Suppressor macrophage treated with lipopolysaccharide for 1 hour (primary cell): ENCODE results near the gene LPCAT1.
"Not testable (repeated sequence)": the region's sequence is repeated elsewhere in the genome, so short reads cannot be mapped to it uniquely, and the experiment has no call there.

ENCODE experiments used
- DNase-seq, 3 donors: peaks; one replicate each; pipeline ENCODE4 v3.0.0-alpha.2; 2020 to 2022

LPCAT1 gene

DNA sequence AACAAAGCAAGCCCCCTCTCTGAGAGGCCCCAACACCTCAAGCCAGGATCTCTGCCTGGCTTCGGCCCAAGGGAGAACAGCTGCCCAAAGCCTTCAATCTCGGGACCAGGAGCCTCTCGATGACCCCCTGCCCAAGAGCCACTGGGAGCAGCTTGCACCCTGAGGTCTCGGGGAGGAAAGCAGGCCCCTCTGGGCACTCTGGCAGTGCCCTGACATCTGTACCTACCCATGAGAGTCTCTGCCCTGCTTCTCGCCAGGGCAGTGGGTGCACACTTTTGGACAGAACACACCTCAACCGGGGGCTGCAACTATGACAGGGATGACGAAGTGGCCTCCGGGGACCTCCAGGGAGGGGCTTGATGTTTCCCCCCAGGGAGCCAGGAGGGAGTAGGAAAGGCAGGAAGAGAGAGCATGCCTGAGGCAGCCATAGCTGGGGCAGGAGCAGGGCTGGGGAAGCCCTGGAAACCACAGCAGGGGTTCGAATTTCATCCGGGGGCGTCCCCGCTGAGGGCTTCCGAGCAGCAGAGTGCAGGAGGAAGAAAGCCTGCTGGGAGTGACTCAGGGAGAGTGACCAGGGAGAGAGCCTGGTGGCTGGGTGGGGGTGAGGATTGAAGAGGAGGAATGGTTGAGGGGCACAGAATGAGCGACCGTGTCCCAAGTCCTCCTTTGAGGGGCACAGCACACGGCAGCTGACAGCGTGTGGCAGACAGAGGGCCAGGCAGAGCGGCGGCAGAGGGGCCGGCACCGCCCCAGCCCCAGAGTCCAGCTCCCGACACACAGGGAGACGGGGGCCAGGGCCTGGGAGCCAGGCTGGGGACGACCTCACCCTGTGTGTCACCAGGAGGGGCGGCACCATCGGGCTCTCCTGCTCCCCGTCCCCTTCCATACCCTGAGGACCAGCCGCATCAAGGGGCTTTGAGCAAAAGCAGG, 1.8 kb downstream of the LPCAT1 start:
- DNase-seq, result peak; percentile 61 to 77 (median 69)

- peak; percentile 48 to 75 (median 62) for DNase-seq
Measured at GRCh38 chr5:1520791-1521453, 2.8 kb downstream of the LPCAT1 start.

GRCh38 chr5:1519631-1520210, 4.0 kb downstream of the LPCAT1 start:
- DNase-seq, result no peak

GRCh38 chr5:1517838-1518237, 5.9 kb downstream of the LPCAT1 start:
- peak; percentile 51 to 68 (median 65) for DNase-seq

DNA sequence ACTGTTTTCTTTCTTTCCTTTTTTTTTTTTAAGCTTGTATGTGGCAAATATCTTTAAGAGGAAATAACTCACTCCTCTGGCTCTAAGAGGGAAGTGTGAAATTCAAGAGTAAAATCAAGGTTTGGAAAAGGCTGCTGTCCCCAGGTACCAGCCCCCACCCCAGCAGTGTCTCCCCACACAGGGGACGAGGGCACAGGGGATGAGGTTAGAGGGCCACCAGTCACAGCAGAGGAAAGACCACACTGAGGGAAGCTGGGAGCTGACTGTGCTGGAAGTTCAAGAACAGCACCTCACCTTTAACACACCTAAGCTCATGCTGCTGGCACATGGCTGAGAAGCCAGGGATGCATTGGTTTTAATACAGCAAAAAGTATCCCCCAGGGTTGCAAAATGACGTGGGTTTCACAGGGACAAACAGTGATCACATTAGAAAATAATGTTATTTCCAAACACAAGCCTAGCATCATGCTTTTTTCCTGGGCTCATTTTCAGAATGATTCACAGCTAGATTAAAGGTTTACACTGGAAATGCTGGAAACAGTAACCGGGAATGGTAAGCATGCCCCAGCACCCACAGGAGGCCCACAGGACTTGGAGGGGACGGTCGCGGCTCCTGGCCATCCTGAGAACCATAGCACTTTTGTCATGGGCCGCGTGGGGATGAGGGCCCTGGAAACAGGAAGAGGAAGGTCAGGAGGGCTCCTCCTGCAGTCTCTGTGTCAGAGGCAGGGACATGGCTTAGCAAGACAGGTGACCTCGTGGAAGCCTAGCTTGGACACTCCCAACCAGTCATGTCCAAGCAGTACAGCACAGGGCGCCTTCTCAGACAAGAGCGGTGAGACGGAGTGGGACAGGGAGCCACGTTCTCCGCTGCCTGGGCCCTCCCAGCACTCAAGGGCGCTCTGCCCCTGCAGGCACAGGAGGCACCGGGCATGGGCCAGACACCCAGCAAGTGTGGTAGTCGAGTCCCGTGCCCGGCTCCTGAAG, 6.9 kb downstream of the LPCAT1 start:
- peak; percentile 68 to 78 (median 69) for DNase-seq

DNA sequence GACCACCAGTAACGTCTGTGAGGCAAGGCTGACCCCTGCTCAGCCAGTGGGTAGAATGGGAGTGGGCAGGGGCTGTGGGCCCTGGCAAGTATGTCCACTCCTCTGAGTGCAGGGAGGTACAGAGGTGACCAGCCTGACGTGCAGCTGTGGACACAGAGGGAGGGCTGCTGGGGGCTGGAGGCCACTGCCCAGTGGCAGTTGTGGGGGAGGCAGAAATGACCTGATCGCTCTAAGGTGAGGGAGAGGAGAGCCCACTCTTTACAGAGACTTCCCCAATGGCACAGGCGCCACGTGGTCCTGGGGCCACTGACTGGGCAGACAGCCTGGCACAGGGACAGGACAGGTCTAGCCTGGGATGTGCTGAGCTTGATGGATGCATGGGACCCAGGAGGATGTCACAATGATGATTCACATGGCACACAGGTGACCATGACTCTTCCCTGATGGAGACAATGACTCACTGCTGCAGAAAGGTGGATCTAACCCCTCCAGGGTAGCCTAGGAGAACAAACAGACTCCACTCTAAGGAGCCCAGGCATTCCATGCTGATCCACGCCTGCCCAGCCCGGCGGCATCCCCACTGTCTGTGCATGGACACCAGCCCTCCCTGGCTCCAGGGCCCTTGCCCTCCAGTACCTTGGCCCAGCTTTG, 7.7 kb downstream of the LPCAT1 start:
- peak in 2 of 3 donors; percentile 28 to 41 for DNase-seq

GRCh38 chr5:1515311-1515920, 8.3 kb downstream of the LPCAT1 start:
- no peak for DNase-seq

DNA sequence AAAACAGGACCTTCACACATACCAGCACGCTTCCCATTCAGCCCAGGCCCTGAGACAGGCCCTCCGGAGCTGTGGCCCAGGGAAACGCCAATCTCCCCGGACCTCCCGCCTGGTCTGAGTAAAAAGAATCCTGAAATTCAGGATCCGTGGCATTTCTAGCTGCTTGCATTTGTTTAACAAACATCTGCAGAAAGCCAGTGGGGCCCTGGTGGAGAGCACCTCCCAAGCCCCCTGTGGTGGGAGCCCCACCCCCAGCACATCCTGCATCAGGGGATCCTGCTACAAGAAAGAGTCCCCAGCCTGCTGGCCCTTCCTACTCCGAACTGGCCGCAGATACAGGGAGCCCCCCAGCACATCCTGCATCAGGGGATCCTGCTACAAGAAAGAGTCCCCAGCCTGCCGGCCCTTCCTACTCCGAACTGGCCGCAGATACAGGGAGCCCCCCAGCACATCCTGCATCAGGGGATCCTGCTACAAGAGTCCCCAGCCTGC, 8.9 kb downstream of the LPCAT1 start:
- not testable (repeated sequence) for DNase-seq

GRCh38 chr5:1514027-1514818, 9.5 kb downstream of the LPCAT1 start:
- no peak for DNase-seq

- DNase-seq, result no peak
Measured at GRCh38 chr5:1513326-1514026, 10.3 kb downstream of the LPCAT1 start.

GRCh38 chr5:1512541-1513291, 11.0 kb downstream of the LPCAT1 start:
- no peak for DNase-seq

DNA sequence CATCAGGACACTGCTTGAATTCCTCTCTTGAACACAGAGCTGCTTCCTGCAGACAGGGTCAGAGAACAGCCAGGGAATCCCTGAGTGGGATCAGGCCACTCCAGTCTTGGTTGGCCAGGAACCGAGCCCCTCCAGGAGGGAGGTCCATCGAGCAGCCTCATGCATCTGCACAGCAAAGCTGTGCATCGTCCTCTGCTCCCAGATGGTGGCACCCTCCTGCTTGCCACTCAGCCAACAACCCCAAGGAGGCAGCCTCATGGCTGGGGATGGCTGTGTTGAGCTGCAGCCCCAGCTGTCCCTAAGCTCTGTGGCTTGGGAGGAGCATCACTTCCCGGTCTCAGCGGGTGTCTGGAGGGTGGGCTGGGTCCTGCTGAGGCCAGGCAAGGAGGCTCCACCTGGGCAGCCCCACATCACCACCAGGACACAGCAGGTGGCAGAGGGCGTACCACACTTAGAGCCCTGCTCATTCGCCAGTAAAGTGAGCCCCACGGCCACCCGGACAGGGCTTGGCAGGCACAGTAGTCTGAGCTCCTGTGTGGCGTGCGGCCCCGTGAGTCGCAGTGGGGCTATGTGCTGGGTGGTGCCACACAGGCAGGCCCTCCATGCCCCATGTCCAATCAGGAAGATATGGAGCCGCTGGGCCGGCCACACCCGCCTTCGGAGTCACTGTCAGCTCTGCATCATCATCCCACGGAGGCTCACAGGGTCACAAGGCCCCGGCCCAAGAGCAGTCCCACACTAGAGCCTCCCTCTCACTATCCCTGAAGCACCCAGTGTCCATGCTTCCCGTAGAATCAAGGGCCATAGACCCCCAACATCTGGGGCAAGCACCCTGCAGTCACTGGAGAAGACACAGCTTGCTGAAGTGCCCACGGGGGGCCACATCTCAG, 11.9 kb downstream of the LPCAT1 start:
- DNase-seq, result peak; percentile 30 to 43 (median 35)

DNA sequence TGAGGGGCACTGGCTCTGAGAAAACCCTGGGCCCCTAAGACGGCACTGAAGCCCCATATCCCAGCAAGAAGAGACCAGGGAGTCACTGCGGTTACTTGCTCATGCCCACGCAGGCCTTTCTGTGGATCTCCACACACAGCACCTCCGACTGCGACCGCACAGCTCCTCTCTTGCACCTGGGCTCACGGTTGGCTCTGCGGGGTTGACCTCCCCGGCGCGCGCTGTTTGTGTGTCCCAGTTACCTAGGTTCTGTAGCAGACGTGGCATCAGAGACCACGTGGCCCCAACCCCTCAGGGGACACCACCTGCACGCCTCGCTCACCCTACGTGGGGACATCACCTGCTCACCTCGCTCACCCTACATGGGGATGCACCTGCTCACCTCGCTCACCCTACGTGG, 12.7 kb downstream of the LPCAT1 start:
- no peak for DNase-seq

- DNase-seq, result no peak
Measured at GRCh38 chr5:1510631-1511030, 13.1 kb downstream of the LPCAT1 start.

DNA sequence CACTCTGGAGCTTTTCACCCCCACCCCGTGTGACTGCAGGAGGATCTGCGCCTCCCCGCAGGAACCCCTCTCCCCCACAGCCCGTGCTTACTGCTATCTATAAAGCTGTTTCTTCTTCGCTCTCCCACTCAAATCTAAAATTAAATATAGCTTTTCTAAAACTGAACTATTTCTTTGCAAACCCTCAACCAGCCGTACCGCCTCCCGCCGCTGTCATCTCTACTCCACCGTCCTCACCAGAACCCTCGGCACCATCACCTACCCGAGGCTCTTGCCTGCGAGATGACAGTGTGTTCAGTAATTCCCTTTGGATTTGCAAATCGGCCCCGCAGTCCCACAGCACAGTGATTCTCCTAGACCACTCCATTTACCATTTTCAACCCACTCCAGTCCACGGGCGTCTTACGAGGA, 13.6 kb downstream of the LPCAT1 start:
- DNase-seq, result no peak

DNA sequence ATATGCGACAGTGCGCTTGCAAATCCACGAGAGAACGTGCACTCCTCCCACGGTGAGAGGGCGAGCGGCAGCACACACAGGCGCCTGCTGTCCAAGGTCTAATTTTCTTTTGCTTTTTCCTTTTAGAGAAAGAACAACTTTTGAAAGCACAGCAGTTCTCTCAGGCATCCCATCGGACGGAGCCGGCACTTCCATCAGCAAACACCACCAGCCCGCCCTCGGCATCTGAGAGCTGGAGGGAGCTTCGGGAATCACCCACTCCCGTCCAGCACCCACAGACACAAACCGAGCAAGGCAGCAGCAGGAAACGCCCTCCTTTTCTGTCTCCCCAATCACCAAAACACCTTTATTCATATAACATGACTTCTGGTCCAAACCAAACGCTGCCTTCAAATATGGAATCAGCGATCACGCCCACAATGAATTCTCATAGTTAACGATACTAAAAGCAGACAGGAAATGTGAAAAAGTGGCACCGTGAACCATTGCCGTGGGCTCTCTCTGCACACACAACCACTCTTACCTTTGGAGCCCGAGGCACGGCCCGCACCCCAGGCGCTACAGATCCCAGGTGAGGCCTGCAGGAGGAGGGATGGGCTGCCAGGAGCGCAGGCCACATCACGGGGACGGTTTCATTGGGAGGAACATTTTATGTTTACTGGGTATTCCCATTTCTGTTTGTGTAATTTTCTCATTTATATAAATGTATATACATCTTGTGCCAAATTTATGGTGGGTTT, 14.2 kb downstream of the LPCAT1 start:
- DNase-seq, result no peak

- DNase-seq, result no peak
Measured at GRCh38 chr5:1508659-1509290, 15.0 kb downstream of the LPCAT1 start.
